C4-2B (cell line): ENCODE data around the gene RPTOR.

Experiments used
- ZFX ChIP-seq: fragments of 450-650 bp; IDR thresholded peaks from 2 replicates; pipeline ENCODE4 v1.6.1; 2017
- TF ChIP-seq, protein P1 (sequence below): fragments of 450-650 bp; conservative IDR thresholded peaks from 2 replicates; pipeline ENCODE4 v1.5.1; 2017; ENCODE audit warnings: mild to moderate bottlenecking

DNA sequence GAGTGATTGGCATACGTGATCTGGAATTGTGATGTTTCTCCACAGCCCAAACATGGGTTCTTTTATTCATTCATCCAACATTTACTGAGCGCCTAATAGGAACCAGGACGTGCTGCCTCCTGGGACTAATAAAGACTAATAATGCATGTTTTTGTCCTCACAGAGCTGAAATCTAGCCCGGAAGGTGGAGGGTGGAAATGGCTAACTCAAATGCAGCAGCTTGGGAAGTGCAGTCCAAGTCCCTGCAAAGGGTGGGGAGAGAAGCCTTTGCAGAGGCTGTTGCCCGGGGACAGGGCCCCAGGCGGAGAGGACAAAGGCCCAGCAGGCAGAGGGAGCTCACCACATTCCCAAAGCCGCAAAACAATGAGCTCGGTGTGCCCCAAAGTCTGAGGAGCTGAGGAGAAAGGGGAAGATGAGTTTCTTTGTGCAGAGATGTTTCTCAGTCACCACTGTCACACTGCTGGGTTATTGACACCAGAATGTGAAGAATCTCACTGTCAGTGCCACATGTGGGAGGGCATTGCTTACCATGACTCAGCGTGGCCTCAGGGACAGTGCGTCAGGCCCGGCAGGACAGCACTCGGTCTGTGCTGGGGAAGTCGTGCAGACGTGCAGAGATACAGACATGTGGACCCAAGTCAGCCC, 328.8 kb downstream of the RPTOR start:
- TF ChIP-seq, protein P1, sequence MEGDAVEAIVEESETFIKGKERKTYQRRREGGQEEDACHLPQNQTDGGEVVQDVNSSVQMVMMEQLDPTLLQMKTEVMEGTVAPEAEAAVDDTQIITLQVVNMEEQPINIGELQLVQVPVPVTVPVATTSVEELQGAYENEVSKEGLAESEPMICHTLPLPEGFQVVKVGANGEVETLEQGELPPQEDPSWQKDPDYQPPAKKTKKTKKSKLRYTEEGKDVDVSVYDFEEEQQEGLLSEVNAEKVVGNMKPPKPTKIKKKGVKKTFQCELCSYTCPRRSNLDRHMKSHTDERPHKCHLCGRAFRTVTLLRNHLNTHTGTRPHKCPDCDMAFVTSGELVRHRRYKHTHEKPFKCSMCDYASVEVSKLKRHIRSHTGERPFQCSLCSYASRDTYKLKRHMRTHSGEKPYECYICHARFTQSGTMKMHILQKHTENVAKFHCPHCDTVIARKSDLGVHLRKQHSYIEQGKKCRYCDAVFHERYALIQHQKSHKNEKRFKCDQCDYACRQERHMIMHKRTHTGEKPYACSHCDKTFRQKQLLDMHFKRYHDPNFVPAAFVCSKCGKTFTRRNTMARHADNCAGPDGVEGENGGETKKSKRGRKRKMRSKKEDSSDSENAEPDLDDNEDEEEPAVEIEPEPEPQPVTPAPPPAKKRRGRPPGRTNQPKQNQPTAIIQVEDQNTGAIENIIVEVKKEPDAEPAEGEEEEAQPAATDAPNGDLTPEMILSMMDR = no peak
- TF ChIP-seq ZFX = no peak
